SK-N-SH (cell line): Measurements from ENCODE around the gene VWA3A. TPM values are rescaled to one million over a fixed set of nuclear protein-coding genes. Genes with fewer than 3 reads are reported as not detected.

Experiments used
- CTCF ChIA-PET: fragments of 300-600, 350-600 bp; formaldehyde crosslinking; extraction: SDS; loops from one replicate; lab custom pipeline; 2021; lab: Yijun Ruan, JAX
- POLR2A ChIA-PET: fragments of 350-600 bp; sonication (Branson Sonifier 250); formaldehyde crosslinking; extraction: SDS; loops from one replicate; lab custom pipeline; 2020; ENCODE audit warnings: antibody characterized with exemption, inconsistent platforms; lab: Yijun Ruan, JAX
- DNase-seq: peaks from one replicate; pipeline ENCODE4 v3.0.0; 2012
- H2AFZ ChIP-seq: fragments of 200-600 bp; sonication (generic); 2 replicates; pipeline ENCODE4 v1.8.1; 2016; ENCODE audit warnings: antibody characterized with exemption, mild to moderate bottlenecking, low read depth
- H3F3A ChIP-seq: fragments of 200-600 bp; sonication (generic); replicated peaks from 2 replicates; pipeline ENCODE3; 2016; ENCODE audit warnings: antibody characterized with exemption, mild to moderate bottlenecking; ENCODE audit not compliant: insufficient read depth
- H3K27ac ChIP-seq, 2 experiments: fragments of 200-500 bp in 1 of 2; fragments of 200-600 bp in 1 of 2; sonication (Bioruptor generic) in 1 of 2; sonication (generic), shearing (Covaris generic) in 1 of 2; 2 replicates each; pipeline versions ENCODE4 v1.5.1 to v1.6.1; 2014 to 2016; ENCODE audit warnings: low read depth in 2 of 2, inconsistent platforms in 1 of 2, low read length in 1 of 2, mild to moderate bottlenecking in 1 of 2, mixed read lengths in 1 of 2
- H3K27me3 ChIP-seq: fragments of 200-600 bp; sonication (generic), shearing (Covaris generic); 2 replicates; pipeline ENCODE4 v1.6.1; 2016; ENCODE audit warnings: mixed run types; ENCODE audit not compliant: insufficient read depth
- H3K36me3 ChIP-seq, 2 experiments: fragments of 200-500 bp in 1 of 2; fragments of 200-600 bp in 1 of 2; sonication (Bioruptor generic) in 1 of 2; sonication (generic) in 1 of 2; replicated peaks in 1 of 2; 2 replicates each; pipeline versions ENCODE3 to v1.5.1; 2014 to 2016; ENCODE audit warnings: low read length in 1 of 2, mild to moderate bottlenecking in 1 of 2; ENCODE audit not compliant: insufficient read depth in 2 of 2, control insufficient read depth in 1 of 2
- H3K4me1 ChIP-seq, 2 experiments: fragments of 200-500 bp in 1 of 2; fragments of 200-600 bp in 1 of 2; sonication (Bioruptor generic) in 1 of 2; sonication (generic), shearing (Covaris generic) in 1 of 2; 2 replicates each; pipeline versions ENCODE4 v1.5.1 to v1.6.1; 2014 to 2016; ENCODE audit warnings: low read depth in 1 of 2, low read length in 1 of 2, mixed run types in 1 of 2; ENCODE audit not compliant: insufficient read depth in 2 of 2, control insufficient read depth in 1 of 2
- H3K4me2 ChIP-seq: fragments of 200-600 bp; sonication (generic), shearing (Covaris generic); 2 replicates; pipeline ENCODE4 v1.6.1; 2017; ENCODE audit warnings: mixed run types
- H3K4me3 ChIP-seq, 2 experiments: fragments of 200-500 bp in 1 of 2; fragments of 200-600 bp in 1 of 2; sonication (Bioruptor generic) in 1 of 2; sonication (generic), shearing (Covaris generic) in 1 of 2; 2 replicates each; pipeline versions ENCODE4 v1.5.1 to v1.8.1; 2014 to 2016; ENCODE audit warnings: low read depth in 2 of 2, inconsistent platforms in 1 of 2, low read length in 1 of 2, mild to moderate bottlenecking in 1 of 2, mixed read lengths in 1 of 2, moderate library complexity in 1 of 2
- H3K79me2 ChIP-seq: fragments of 200-600 bp; sonication (generic); 2 replicates; pipeline ENCODE4 v1.8.1; 2017; ENCODE audit warnings: mild to moderate bottlenecking; ENCODE audit not compliant: insufficient read depth
- H3K9ac ChIP-seq: fragments of 200-600 bp; sonication (generic); 2 replicates; pipeline ENCODE4 v1.6.1; 2017; ENCODE audit warnings: mixed run types
- H3K9me2 ChIP-seq: fragments of 200-600 bp; sonication (generic); 2 replicates; pipeline ENCODE4 v1.6.1; 2017; ENCODE audit warnings: mixed run types
- H3K9me3 ChIP-seq: fragments of 200-600 bp; sonication (generic); 2 replicates; pipeline ENCODE4 v1.6.1; 2017; ENCODE audit warnings: mixed run types, mild to moderate bottlenecking, moderate library complexity
- H4K20me1 ChIP-seq: fragments of 200-600 bp; sonication (generic); 2 replicates; pipeline ENCODE4 v1.6.1; 2017; ENCODE audit warnings: mild to moderate bottlenecking, mixed run types; ENCODE audit not compliant: insufficient read depth
- CHD2 ChIP-seq: fragments of 150-350 bp; IDR thresholded peaks from 2 replicates; pipeline ENCODE4 v1.6.1; 2018; ENCODE audit warnings: low read length; ENCODE audit not compliant: partially characterized antibody
- ELF1 ChIP-seq: IDR thresholded peaks from 2 replicates; pipeline ENCODE4 v1.4.0; 2012
- FOXJ3 ChIP-seq: sonication (generic); formaldehyde crosslinking; IDR thresholded peaks from 2 replicates; pipeline ENCODE4 v1.5.1; 2020; ENCODE audit warnings: mild to moderate bottlenecking, missing genetic modification reagents
- GABPA ChIP-seq: IDR thresholded peaks from 2 replicates; pipeline ENCODE4 v1.4.0; 2012; ENCODE audit warnings: low read depth, mild to moderate bottlenecking
- JUND ChIP-seq: IDR thresholded peaks from 2 replicates; pipeline ENCODE4 v1.4.0; 2012
- MAX ChIP-seq: IDR thresholded peaks from 2 replicates; pipeline ENCODE4 v1.4.0; 2012; ENCODE audit warnings: low read depth
- MEF2A ChIP-seq: IDR thresholded peaks from 2 replicates; pipeline ENCODE4 v1.4.0; 2012; ENCODE audit warnings: low read depth, borderline replicate concordance
- MXI1 ChIP-seq: IDR thresholded peaks from 2 replicates; pipeline ENCODE4 v1.6.1; 2012; ENCODE audit warnings: mild to moderate bottlenecking, low read depth, low read length, improper control_type of control experiment
- NRF1 ChIP-seq: IDR thresholded peaks from 2 replicates; pipeline ENCODE4 v1.6.1; 2012; ENCODE audit warnings: low read depth, mild to moderate bottlenecking, low read length
- POLR2AphosphoS5 ChIP-seq: IDR thresholded peaks from 2 replicates; pipeline ENCODE4 v1.6.1; 2012; ENCODE audit warnings: low read depth, low read length
- RAD21 ChIP-seq: IDR thresholded peaks from 2 replicates; pipeline ENCODE4 v1.6.1; 2012; ENCODE audit warnings: mild to moderate bottlenecking, low read length
- RXRA ChIP-seq: IDR thresholded peaks from 2 replicates; pipeline ENCODE4 v1.4.0; 2012; ENCODE audit warnings: low read depth, mild to moderate bottlenecking, borderline replicate concordance
- SIN3A ChIP-seq: IDR thresholded peaks from 2 replicates; pipeline ENCODE4 v1.6.1; 2012; ENCODE audit warnings: low read depth, mild to moderate bottlenecking, low read length, moderate library complexity, borderline replicate concordance
- USF2 ChIP-seq: fragments of 150-350 bp; IDR thresholded peaks from 2 replicates; pipeline ENCODE4 v1.6.1; 2017; ENCODE audit warnings: antibody characterized with exemption, low read length, low read depth, borderline replicate concordance
- WGBS: methylation state at CpG from one replicate; pipeline ENCODE4 v1.1.6; 2017; ENCODE audit warnings: low lambda C conversion rate; 5-methylcytosine and 5-hydroxymethylcytosine counted together
- polyA plus RNA-seq, 3 experiments: library from polyadenylated mRNA; depleted of rRNA; stranded (reverse); fragments of >200 nt; gene quantifications; 2 replicates each; pipeline ENCODE4 v1.2.3, GENCODE V29; 2012

Gene VWA3A
- polyA plus RNA-seq, 1 of the 3 experiments (the other 2 are of a cell fraction), result not detected

- no peak overlapping the region for H3K4me3 ChIP-seq
- H3K27ac ChIP-seq, result no peak overlapping the region
- H3K4me2 ChIP-seq, result no peak overlapping the region
- no peaks in the 10 kb centered on the region for H3K36me3 ChIP-seq
- POLR2A ChIA-PET, result no interaction called here
- H2AFZ ChIP-seq, result no peak overlapping the region
- no peaks in the 10 kb centered on the region for H3K4me1 ChIP-seq
- H3K27me3 ChIP-seq, result peaks cover 12% of the 10 kb centered on the region; the same call in 1 of the 2 replicates
- DNase-seq, result no peak
- no peaks in the 10 kb centered on the region for H3K9me2 ChIP-seq
- 45% methylated on average over 9 of the region's 9 CpGs for WGBS
- no peaks in the 10 kb centered on the region for H3K9me3 ChIP-seq
- H3F3A ChIP-seq, result no peaks in the 10 kb centered on the region
- H4K20me1 ChIP-seq, result no peaks in the 10 kb centered on the region
- H3K79me2 ChIP-seq, result no peaks in the 10 kb centered on the region
- TF ChIP-seq POLR2AphosphoS5 (no peak), MXI1 (no peak), JUND (no peak), ELF1 (no peak), FOXJ3 (CRISPR knock-in tag) (no peak), SIN3A (no peak), MEF2A (no peak), MAX (no peak), CHD2 (no peak), GABPA (no peak), RXRA (no peak)
- TF ChIP-seq, all 33 proteins: peak for 0
- CTCF ChIA-PET, result interaction anchor here (0.8 to 1.4 kb wide), 3 partner anchors 39 to 71 kb away, joined by 3 read pairs; no protein-coding TSS in a partner anchor
- H3K9ac ChIP-seq, result no peak overlapping the region
Measured at GRCh38 chr16:22147853-22148252, 55.5 kb downstream of the VWA3A start.

- no peaks in the 10 kb centered on the region for H3K9me3 ChIP-seq
Measured at GRCh38 chr16:22151246-22151998, 59.1 kb downstream of the VWA3A start.

More at GRCh38 chr16:22151246-22151998, 59.1 kb downstream of the VWA3A start:
- Histone ChIP-seq H3K9me2 (no peaks in the 10 kb centered on the region), H3K27ac (no peak overlapping the region), H3F3A (no peaks in the 10 kb centered on the region), H3K4me2 (no peak overlapping the region), H3K27me3 (peaks cover 7% of the 10 kb centered on the region; the same call in 1 of the 2 replicates), H3K36me3 (no peaks in the 10 kb centered on the region), H3K9ac (no peak overlapping the region), H4K20me1 (no peaks in the 10 kb centered on the region), H3K4me3 (no peak overlapping the region), H2AFZ (no peak overlapping the region), H3K79me2 (no peaks in the 10 kb centered on the region), H3K4me1 (no peaks in the 10 kb centered on the region)
- WGBS, result 62% methylated on average over 7 of the region's 7 CpGs
- TF ChIP-seq JUND (no peak), SIN3A (no peak), USF2 (no peak), NRF1 (no peak), RAD21 (no peak)
- ChIA-PET CTCF (interaction anchor here (1.1 to 1.2 kb wide), 2 partner anchors 9 kb away, joined by 3 read pairs; no protein-coding TSS in a partner anchor), POLR2A (no interaction called here)
- no peak for DNase-seq
